ENCODE data around the gene TIMP4.
A peak's percentile ranks its signal among the peaks of the same experiment; 100 is the strongest.

Gene TIMP4

GRCh38 chr3:12186515-12187286, 28.0 kb upstream of the TIMP4 start:
- DNase-seq, result no peak
- in situ Hi-C loops (cut with HindIII; ENCODE audit: low pct_ligation_motif_present, low pct_unique_long_range_greater_than_20kb, low sequenced_read_pairs), result no loop called here

DNA sequence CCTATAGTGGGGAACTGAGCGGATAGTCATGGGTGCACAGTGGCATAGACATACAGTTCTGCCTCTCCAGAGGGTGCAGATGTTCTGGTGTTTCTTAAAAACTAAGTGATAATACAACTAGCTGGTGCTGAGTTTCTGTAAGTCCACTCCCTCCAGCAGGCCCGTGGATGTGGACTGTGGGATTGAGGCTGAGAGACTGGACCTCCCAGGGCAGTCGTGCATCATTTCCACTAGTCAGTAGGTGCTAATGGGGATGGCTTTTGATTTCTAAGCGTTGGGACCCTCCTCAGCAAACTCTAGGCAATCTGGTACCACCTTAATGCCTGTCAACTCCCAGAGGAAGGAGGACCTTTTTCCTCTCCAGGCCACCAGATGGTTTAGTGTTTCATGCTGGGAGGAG, 27.3 kb upstream of the TIMP4 start:
- in situ Hi-C loops (cut with HindIII; ENCODE audit: low pct_ligation_motif_present, low pct_unique_long_range_greater_than_20kb, low sequenced_read_pairs), result no loop called here
- no peak for DNase-seq

- DNase-seq, result no peak
- in situ Hi-C loops (cut with HindIII; ENCODE audit: low pct_ligation_motif_present, low pct_unique_long_range_greater_than_20kb, low sequenced_read_pairs), result no loop called here
These were observed 26.5 kb upstream of the TIMP4 start for GRCh38 chr3:12185172-12185710.

GRCh38 chr3:12184541-12184940, 25.8 kb upstream of the TIMP4 start:
- no peak for DNase-seq
- in situ Hi-C loops (cut with HindIII; ENCODE audit: low pct_ligation_motif_present, low pct_unique_long_range_greater_than_20kb, low sequenced_read_pairs), result no loop called here

- in situ Hi-C loops (cut with HindIII; ENCODE audit: low pct_ligation_motif_present, low pct_unique_long_range_greater_than_20kb, low sequenced_read_pairs), result no loop called here
These were observed 24.2 kb upstream of the TIMP4 start for GRCh38 chr3:12182687-12183441.

DNA sequence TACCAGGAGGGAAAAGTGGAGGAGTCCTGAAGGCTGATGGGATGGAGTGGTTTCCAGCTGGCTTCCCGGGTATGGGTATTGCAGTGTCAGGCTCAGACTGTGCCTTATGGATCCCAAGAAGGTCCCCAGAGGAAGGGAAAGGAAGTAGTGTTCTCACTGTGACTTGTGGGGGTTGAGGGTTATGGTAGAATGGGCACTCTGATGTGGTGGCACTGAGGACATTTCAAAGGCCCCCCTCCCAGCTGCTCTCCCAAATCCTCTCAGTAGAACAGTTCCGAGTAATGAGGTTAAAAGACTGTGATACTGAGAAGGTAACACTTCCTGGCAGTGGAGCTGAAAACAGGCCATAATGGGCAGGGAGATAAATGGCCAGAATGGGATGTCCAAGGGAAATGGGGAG, 23.1 kb upstream of the TIMP4 start:
- in situ Hi-C loops (cut with HindIII; ENCODE audit: low pct_ligation_motif_present, low pct_unique_long_range_greater_than_20kb, low sequenced_read_pairs), result no loop called here
- DNase-seq, result no peak

More at GRCh38 chr3:12182687-12183441, 24.2 kb upstream of the TIMP4 start:
- DNase-seq, result no peak

DNA sequence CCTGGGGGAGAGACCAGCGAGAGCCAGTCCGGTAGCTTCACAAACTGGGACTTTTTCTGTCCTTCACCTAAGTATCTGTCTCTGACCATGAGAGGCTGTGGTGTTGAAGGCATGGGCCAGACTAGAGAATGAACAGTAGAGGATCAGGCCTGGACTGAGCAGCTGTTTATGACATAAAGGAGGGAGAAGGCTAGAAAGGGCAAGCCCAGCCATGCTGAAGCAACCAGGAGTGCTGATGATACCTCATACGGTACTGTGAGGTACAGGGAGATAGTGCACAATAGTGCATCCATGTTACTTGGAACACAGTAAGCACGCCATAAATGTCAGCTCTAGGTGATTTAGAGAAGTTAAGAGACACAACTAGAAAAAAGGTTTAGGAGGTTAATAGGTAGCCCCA, 22.6 kb upstream of the TIMP4 start:
- in situ Hi-C loops (cut with HindIII; ENCODE audit: low pct_ligation_motif_present, low pct_unique_long_range_greater_than_20kb, low sequenced_read_pairs), result no loop called here
- DNase-seq, result no peak

GRCh38 chr3:12180631-12181030, 21.9 kb upstream of the TIMP4 start:
- in situ Hi-C loops (cut with HindIII; ENCODE audit: low pct_ligation_motif_present, low pct_unique_long_range_greater_than_20kb, low sequenced_read_pairs), result no loop called here
- DNase-seq, result no peak

GRCh38 chr3:12180218-12180617, 21.5 kb upstream of the TIMP4 start:
- DNase-seq, result peak; percentile 59
- in situ Hi-C loops (cut with HindIII; ENCODE audit: low pct_ligation_motif_present, low pct_unique_long_range_greater_than_20kb, low sequenced_read_pairs), result no loop called here

DNA sequence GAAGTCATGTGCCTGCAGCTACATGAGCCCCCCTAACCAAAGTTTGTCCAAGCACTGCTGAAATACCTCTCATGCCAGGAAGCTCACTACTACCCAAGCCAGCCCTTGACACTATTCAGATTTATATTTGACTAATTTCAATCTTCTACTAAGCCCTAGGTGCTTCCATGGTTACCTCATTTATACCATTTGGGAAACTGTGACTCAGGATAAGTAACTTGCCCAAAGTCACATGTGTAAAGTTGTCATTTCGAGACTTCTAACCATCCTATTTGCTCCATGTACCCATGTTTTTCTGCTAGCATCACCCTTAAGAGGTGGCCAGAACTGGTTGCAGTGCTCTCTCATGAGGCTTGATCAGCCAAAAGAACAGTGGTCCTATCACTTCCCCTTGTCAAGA, 20.7 kb upstream of the TIMP4 start:
- DNase-seq, result no peak
- in situ Hi-C loops (cut with HindIII; ENCODE audit: low pct_ligation_motif_present, low pct_unique_long_range_greater_than_20kb, low sequenced_read_pairs), result no loop called here

- in situ Hi-C loops (cut with HindIII; ENCODE audit: low pct_ligation_motif_present, low pct_unique_long_range_greater_than_20kb, low sequenced_read_pairs), result no loop called here
- peak; percentile 66 for DNase-seq
These were observed 19.5 kb upstream of the TIMP4 start for GRCh38 chr3:12178091-12178820.

- no peak for DNase-seq
- in situ Hi-C loops (cut with HindIII; ENCODE audit: low pct_ligation_motif_present, low pct_unique_long_range_greater_than_20kb, low sequenced_read_pairs), result no loop called here
These were observed 18.4 kb upstream of the TIMP4 start for GRCh38 chr3:12177126-12177525.

DNA sequence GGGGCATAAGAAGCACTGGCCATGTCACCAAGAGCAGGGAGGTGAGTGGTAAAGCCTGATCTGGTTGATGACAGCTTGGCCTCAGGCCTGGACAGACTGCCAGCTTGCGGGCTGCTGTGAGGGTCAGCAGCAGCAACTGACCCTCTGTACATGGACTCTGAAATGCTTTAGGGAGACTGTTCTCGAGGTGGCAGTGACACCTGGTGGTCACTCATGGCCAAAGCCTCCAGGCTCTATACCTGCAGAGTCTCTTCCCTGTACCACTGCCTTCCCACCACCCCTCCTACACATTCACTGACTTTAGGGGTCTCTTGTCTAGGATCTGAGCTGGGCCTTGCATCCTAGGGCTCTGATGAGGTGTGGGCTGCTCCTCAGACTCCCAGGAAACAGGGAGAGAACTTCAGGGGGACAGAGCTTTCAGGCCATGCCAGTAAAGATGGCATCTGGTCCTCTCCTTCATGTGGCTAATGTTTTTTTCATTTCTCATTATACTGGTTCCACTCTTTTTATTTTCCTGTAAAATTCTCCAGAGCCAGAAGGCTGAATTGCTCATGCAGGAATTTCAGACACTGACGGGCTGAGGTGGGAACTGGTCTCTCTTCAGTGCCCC, 17.2 kb upstream of the TIMP4 start:
- in situ Hi-C loops (cut with HindIII; ENCODE audit: low pct_ligation_motif_present, low pct_unique_long_range_greater_than_20kb, low sequenced_read_pairs), result no loop called here
- peak; percentile 62 for DNase-seq

DNA sequence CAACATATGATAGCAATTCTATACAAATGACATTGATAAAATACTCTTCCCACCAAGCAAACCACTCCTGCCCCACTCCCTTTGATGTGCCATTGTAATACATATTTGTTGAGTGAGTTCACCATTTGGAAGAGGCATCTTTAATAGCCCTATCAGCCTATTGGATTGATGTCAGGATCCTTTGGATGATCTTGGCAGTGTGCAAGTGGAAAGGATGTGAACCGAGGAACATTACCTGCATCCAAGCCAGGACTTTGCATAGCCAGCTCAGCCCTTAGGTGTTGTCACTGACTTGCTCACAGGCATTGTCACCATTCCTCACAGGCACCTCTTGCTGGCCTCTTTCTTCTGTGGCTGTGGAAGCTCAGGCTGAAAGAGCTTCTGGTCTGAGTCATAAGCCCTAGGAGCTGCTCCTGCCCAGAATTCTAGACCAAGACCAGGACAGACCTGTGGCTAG, 16.5 kb upstream of the TIMP4 start:
- no peak for DNase-seq
- in situ Hi-C loops (cut with HindIII; ENCODE audit: low pct_ligation_motif_present, low pct_unique_long_range_greater_than_20kb, low sequenced_read_pairs), result no loop called here

- in situ Hi-C loops (cut with HindIII; ENCODE audit: low pct_ligation_motif_present, low pct_unique_long_range_greater_than_20kb, low sequenced_read_pairs), result no loop called here
- DNase-seq, result no peak
These were observed 11.5 kb upstream of the TIMP4 start for GRCh38 chr3:12170207-12170606.

- no peak for DNase-seq
- in situ Hi-C loops (cut with HindIII; ENCODE audit: low pct_ligation_motif_present, low pct_unique_long_range_greater_than_20kb, low sequenced_read_pairs), result no loop called here
These were observed 7.2 kb upstream of the TIMP4 start for GRCh38 chr3:12165909-12166308.

GRCh38 chr3:12159227-12159601, 502 bp upstream of the TIMP4 start:
- no peak for DNase-seq
- in situ Hi-C loops (cut with HindIII; ENCODE audit: low pct_ligation_motif_present, low pct_unique_long_range_greater_than_20kb, low sequenced_read_pairs), result no loop called here

- DNase-seq, result no peak
- in situ Hi-C loops (cut with HindIII; ENCODE audit: low pct_ligation_motif_present, low pct_unique_long_range_greater_than_20kb, low sequenced_read_pairs), result no loop called here
These were observed 1.7 kb downstream of the TIMP4 start for GRCh38 chr3:12157026-12157425.

DNA sequence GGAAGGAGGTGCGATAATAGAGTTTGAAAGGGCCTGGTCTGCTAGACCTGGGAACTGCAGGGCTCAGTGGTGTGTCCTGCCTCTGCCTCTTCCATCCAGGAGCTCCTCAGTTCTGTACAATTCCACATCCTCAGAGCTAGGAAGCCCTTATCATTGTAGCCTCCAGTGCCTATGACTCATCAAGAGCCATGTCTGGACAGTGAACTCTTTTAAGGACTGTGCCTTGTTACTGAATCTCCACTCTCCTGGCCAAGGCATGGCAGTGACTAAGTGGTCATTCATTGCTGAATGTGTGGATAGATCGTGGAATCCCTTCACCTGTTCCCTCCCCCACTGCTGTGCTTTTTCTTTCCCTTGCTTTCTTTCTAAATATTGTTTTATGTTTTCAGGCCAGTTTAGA, 2.9 kb downstream of the TIMP4 start:
- DNase-seq, result peak; percentile 61

More for the DNA sequence above, 2.9 kb downstream of the TIMP4 start:
- in situ Hi-C loops (cut with HindIII; ENCODE audit: low pct_ligation_motif_present, low pct_unique_long_range_greater_than_20kb, low sequenced_read_pairs), result no loop called here
